NCI-H69 (cell line): ENCODE results near the gene SULT1A1.
"Not testable (repeated sequence)": the region's sequence is repeated elsewhere in the genome, so short reads cannot be mapped to it uniquely, and the experiment has no call there.

ENCODE experiments used
- DNase-seq: peaks from one replicate; lab custom pipeline; 2025; lab: John Stamatoyannopoulos, UW

Gene SULT1A1

GRCh38 chr16:28608867-28609596 is 812 bp downstream of the SULT1A1 start:
- not testable (repeated sequence) for DNase-seq

DNA sequence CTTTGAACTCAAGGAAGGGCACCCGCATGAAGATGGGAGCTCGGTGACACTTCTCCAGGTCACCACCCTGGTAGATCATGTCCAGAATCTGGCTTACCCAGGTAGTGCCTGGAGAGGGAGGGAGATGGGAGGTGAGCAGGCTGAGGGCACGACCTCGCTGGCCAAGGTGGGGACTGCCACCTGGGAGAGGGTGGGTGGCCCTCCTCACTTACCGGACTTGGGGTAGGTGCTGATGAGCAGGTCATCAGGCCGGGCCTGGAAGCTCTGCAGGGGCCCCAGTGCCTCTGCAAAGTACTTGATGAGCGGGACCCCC is 1.4 kb downstream of the SULT1A1 start:
- not testable (repeated sequence) for DNase-seq

GRCh38 chr16:28607681-28608495 is 2.0 kb downstream of the SULT1A1 start:
- DNase-seq = not testable (repeated sequence)

GRCh38 chr16:28607116-28607623 is 2.7 kb downstream of the SULT1A1 start:
- DNase-seq = no peak

- DNase-seq = no peak
Observed at GRCh38 chr16:28606291-28607115, 3.3 kb downstream of the SULT1A1 start.

GRCh38 chr16:28604186-28604565 is 5.7 kb downstream of the SULT1A1 start:
- no peak for DNase-seq

- DNase-seq = no peak
Observed at GRCh38 chr16:28603381-28604185, 6.3 kb downstream of the SULT1A1 start.

DNA sequence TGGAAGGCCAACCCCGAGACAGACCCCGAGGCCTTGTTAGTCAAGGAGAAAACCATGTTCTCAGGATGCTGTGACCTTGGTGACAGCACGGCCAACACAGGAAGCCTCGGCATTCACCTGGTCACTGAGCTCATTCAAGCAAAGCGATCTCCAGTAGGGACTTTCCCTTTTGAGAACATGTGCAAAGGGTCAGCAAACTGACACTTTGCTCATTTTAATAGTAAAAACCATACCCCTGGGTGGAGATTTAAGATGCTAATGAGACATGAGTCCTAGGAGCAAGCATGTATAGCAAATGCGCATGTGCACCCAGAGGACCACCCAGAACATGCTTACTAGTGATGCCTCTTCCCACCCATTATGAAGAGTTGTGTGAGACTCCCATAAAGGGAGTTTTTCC is 7.3 kb downstream of the SULT1A1 start:
- no peak for DNase-seq

DNA sequence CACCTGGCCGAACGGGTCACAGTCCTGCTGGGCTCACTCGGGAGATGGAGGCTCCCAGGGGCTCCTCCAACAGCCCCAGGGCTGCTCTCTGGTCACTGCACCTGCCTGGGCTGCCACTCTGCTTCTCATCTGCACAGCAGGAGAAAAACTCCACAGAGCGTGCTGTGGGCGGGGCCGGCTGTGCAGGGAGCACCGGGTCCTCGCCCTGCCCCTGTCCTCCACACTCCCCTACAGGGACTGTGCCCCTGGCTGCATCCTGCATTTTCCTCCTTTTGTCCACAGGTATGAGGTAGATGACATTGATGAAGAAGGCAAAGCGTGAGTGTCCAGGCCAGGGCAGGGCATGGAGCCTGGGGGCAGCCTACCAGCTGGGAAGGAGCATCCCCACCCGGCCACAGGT is 7.8 kb downstream of the SULT1A1 start:
- DNase-seq = not testable (repeated sequence)

DNA sequence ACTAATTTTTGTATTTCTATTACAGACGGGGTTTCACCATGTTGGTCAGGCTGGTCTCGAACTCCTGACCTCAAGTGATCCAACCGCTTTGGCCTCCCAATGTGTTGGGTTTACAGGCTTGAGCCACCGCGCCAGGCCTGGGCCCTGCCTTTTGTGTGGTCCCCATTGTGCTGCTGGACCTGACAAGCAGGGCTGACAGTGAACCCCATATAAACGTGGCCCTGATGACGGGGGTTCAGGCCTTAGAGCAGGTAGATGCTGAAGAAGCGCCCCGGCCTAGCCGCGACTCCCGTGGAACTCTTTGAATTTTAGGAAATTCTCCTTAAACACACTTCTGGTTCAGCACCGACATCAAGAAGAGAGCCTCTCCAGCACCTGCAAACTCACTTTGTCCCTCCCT is 8.3 kb downstream of the SULT1A1 start:
- DNase-seq = not testable (repeated sequence)

GRCh38 chr16:28600965-28601364 is 8.9 kb downstream of the SULT1A1 start:
- DNase-seq = not testable (repeated sequence)

- not testable (repeated sequence) for DNase-seq
Observed at GRCh38 chr16:28599377-28600285, 10.2 kb downstream of the SULT1A1 start.

DNA sequence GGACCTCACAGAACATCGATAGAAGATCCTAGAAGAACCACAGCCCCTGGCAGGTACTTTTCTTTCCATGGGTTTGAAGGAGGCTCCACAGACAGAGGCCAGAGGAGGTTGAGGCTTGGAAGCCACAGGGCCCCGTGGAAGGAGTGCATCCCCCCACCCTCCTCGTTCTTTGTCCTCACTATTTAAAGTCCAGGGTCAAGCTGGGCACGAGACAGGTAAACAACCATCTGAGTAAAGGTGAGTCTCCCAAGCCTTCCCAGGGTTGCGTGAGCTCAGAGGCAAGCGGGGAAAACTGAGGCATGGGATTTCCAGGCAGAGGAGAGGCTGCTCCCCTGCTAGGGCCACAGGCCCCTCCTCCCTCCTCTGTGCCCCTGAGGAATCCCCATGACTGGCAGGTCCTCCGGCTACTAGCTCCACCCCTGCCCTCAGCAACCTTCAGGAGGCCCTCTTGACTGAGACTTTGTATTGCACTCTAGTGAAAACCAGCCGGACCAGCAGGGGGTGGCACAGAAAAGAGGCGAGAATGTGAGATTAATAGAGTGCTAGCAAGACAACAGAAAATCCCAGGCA is 12.1 kb downstream of the SULT1A1 start:
- DNase-seq = no peak

GRCh38 chr16:28596840-28597691 is 12.8 kb downstream of the SULT1A1 start, which contains the start of gene SULT1A2:
SULT1A2 (minus strand) TSS chr16:28597050; CDS start chr16:28595930, 1,120 bp downstream.
- no peak for DNase-seq

DNA sequence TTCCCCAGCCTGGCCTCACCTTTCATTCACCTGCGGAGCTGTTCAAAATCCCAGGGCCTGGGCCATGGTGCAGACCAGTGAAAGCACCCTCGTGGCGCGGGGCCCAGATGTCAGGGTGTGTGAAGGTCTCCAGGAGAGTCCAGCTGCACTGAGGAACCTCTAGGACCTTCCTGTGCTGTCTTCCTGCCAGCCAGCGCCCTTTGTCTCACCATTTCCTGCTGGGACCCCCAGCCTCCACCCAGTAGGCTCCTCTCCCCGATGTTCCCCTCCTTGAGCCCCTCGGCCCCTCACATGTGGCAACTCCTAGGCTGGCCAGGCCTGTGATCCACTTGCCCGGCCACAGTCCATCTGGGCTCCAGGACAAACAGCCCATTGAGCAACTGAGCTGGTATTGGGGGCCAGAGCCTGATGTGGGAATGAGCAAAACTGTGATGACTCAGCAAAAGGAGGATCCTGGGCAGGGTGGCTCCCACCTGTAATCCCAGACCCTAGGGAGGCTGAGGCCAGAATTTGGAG is 13.7 kb downstream of the SULT1A1 start:
- no peak for DNase-seq

- DNase-seq = not testable (repeated sequence)
Observed at GRCh38 chr16:28595451-28595850, 14.4 kb downstream of the SULT1A1 start.

- DNase-seq = no peak
Observed at GRCh38 chr16:28592979-28593553, 16.8 kb downstream of the SULT1A1 start.

GRCh38 chr16:28592511-28592910 is 17.3 kb downstream of the SULT1A1 start:
- DNase-seq = no peak
